A549 treated with AZD2906 at 1 μM for 4 hours (cell line): Measurements from ENCODE around the gene F9. TPM values are rescaled to one million over a fixed set of nuclear protein-coding genes. Genes with fewer than 3 reads are reported as not detected.

ENCODE experiments used
- total RNA-seq: library from RNA; stranded (reverse); fragments of 200-300 nt; extraction: Qiagen RNA extraction; gene quantifications from 5 replicates; pipeline ENCODE4 v1.2.3, GENCODE V29; 2022

The F9 gene
- total RNA-seq, result not detected in 5 replicates

DNA sequence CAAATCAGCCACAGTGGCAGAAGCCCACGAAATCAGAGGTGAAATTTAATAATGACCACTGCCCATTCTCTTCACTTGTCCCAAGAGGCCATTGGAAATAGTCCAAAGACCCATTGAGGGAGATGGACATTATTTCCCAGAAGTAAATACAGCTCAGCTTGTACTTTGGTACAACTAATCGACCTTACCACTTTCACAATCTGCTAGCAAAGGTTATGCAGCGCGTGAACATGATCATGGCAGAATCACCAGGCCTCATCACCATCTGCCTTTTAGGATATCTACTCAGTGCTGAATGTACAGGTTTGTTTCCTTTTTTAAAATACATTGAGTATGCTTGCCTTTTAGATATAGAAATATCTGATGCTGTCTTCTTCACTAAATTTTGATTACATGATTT is at the start of gene F9:
F9 (plus strand) TSS at position 190 of the 400 bp plus-strand sequence; CDS start at position 216, 26 bp downstream.

Other genes starting within 250 kb of the F9 start
- gene MCF2, start 177.4 kb downstream of the F9 start, total RNA-seq, result 0.03 to 0.27 TPM (median 0.06 TPM) in 5 replicates